SK-N-SH (cell line): ENCODE data around the gene OST4. TPM values are rescaled to one million over a fixed set of nuclear protein-coding genes. Genes with fewer than 3 reads are reported as not detected.
A peak's percentile ranks its signal among the peaks of the same experiment; 100 is the strongest.

Experiments used
- CTCF ChIA-PET: fragments of 300-600, 350-600 bp; formaldehyde crosslinking; extraction: SDS; loops from one replicate; lab custom pipeline; 2021; lab: Yijun Ruan, JAX
- POLR2A ChIA-PET: fragments of 350-600 bp; sonication (Branson Sonifier 250); formaldehyde crosslinking; extraction: SDS; loops from one replicate; lab custom pipeline; 2020; ENCODE audit warnings: antibody characterized with exemption, inconsistent platforms; lab: Yijun Ruan, JAX
- DNase-seq: peaks from one replicate; pipeline ENCODE4 v3.0.0; 2012
- H2AFZ ChIP-seq: fragments of 200-600 bp; sonication (generic); 2 replicates; pipeline ENCODE4 v1.8.1; 2016; ENCODE audit warnings: antibody characterized with exemption, mild to moderate bottlenecking, low read depth
- H3F3A ChIP-seq: fragments of 200-600 bp; sonication (generic); replicated peaks from 2 replicates; pipeline ENCODE3; 2016; ENCODE audit warnings: antibody characterized with exemption, mild to moderate bottlenecking; ENCODE audit not compliant: insufficient read depth
- H3K27ac ChIP-seq, 2 experiments: fragments of 200-500 bp in 1 of 2; fragments of 200-600 bp in 1 of 2; sonication (Bioruptor generic) in 1 of 2; sonication (generic), shearing (Covaris generic) in 1 of 2; 2 replicates each; pipeline versions ENCODE4 v1.5.1 to v1.6.1; 2014 to 2016; ENCODE audit warnings: low read depth in 2 of 2, inconsistent platforms in 1 of 2, low read length in 1 of 2, mild to moderate bottlenecking in 1 of 2, mixed read lengths in 1 of 2
- H3K27me3 ChIP-seq: fragments of 200-600 bp; sonication (generic), shearing (Covaris generic); 2 replicates; pipeline ENCODE4 v1.6.1; 2016; ENCODE audit warnings: mixed run types; ENCODE audit not compliant: insufficient read depth
- H3K36me3 ChIP-seq, 2 experiments: fragments of 200-500 bp in 1 of 2; fragments of 200-600 bp in 1 of 2; sonication (Bioruptor generic) in 1 of 2; sonication (generic) in 1 of 2; replicated peaks in 1 of 2; 2 replicates each; pipeline versions ENCODE3 to v1.5.1; 2014 to 2016; ENCODE audit warnings: low read length in 1 of 2, mild to moderate bottlenecking in 1 of 2; ENCODE audit not compliant: insufficient read depth in 2 of 2, control insufficient read depth in 1 of 2
- H3K4me1 ChIP-seq, 2 experiments: fragments of 200-500 bp in 1 of 2; fragments of 200-600 bp in 1 of 2; sonication (Bioruptor generic) in 1 of 2; sonication (generic), shearing (Covaris generic) in 1 of 2; 2 replicates each; pipeline versions ENCODE4 v1.5.1 to v1.6.1; 2014 to 2016; ENCODE audit warnings: low read depth in 1 of 2, low read length in 1 of 2, mixed run types in 1 of 2; ENCODE audit not compliant: insufficient read depth in 2 of 2, control insufficient read depth in 1 of 2
- H3K4me2 ChIP-seq: fragments of 200-600 bp; sonication (generic), shearing (Covaris generic); 2 replicates; pipeline ENCODE4 v1.6.1; 2017; ENCODE audit warnings: mixed run types
- H3K4me3 ChIP-seq, 2 experiments: fragments of 200-500 bp in 1 of 2; fragments of 200-600 bp in 1 of 2; sonication (Bioruptor generic) in 1 of 2; sonication (generic), shearing (Covaris generic) in 1 of 2; 2 replicates each; pipeline versions ENCODE4 v1.5.1 to v1.8.1; 2014 to 2016; ENCODE audit warnings: low read depth in 2 of 2, inconsistent platforms in 1 of 2, low read length in 1 of 2, mild to moderate bottlenecking in 1 of 2, mixed read lengths in 1 of 2, moderate library complexity in 1 of 2
- H3K79me2 ChIP-seq: fragments of 200-600 bp; sonication (generic); 2 replicates; pipeline ENCODE4 v1.8.1; 2017; ENCODE audit warnings: mild to moderate bottlenecking; ENCODE audit not compliant: insufficient read depth
- H3K9ac ChIP-seq: fragments of 200-600 bp; sonication (generic); 2 replicates; pipeline ENCODE4 v1.6.1; 2017; ENCODE audit warnings: mixed run types
- H3K9me2 ChIP-seq: fragments of 200-600 bp; sonication (generic); 2 replicates; pipeline ENCODE4 v1.6.1; 2017; ENCODE audit warnings: mixed run types
- H3K9me3 ChIP-seq: fragments of 200-600 bp; sonication (generic); 2 replicates; pipeline ENCODE4 v1.6.1; 2017; ENCODE audit warnings: mixed run types, mild to moderate bottlenecking, moderate library complexity
- H4K20me1 ChIP-seq: fragments of 200-600 bp; sonication (generic); 2 replicates; pipeline ENCODE4 v1.6.1; 2017; ENCODE audit warnings: mild to moderate bottlenecking, mixed run types; ENCODE audit not compliant: insufficient read depth
- CHD2 ChIP-seq: fragments of 150-350 bp; IDR thresholded peaks from 2 replicates; pipeline ENCODE4 v1.6.1; 2018; ENCODE audit warnings: low read length; ENCODE audit not compliant: partially characterized antibody
- EP300 ChIP-seq, 2 experiments: IDR thresholded peaks; 2 replicates each; pipeline versions ENCODE4 v1.4.0 to v1.6.1; 2012; ENCODE audit warnings: borderline replicate concordance in 1 of 2, low read depth in 1 of 2, low read length in 1 of 2
- EZH2phosphoT487 ChIP-seq: fragments of 200-600 bp; sonication (generic); IDR thresholded peaks from 2 replicates; pipeline ENCODE4 v1.6.1; 2017; ENCODE audit warnings: low read depth, mixed run types, mild to moderate bottlenecking, antibody characterized with exemption, moderate library complexity, borderline replicate concordance
- FOSL2 ChIP-seq: IDR thresholded peaks from 2 replicates; pipeline ENCODE4 v1.4.0; 2012; ENCODE audit warnings: low read depth, mild to moderate bottlenecking, moderate library complexity, borderline replicate concordance
- FOXM1 ChIP-seq: IDR thresholded peaks from 2 replicates; pipeline ENCODE4 v1.4.0; 2012; ENCODE audit warnings: low read depth, mild to moderate bottlenecking
- GABPA ChIP-seq: IDR thresholded peaks from 2 replicates; pipeline ENCODE4 v1.4.0; 2012; ENCODE audit warnings: low read depth, mild to moderate bottlenecking
- GATA2 ChIP-seq: sonication (generic); formaldehyde crosslinking; IDR thresholded peaks from 2 replicates; pipeline ENCODE4 v1.5.0; 2020; ENCODE audit warnings: mild to moderate bottlenecking, missing genetic modification reagents
- MXI1 ChIP-seq: IDR thresholded peaks from 2 replicates; pipeline ENCODE4 v1.6.1; 2012; ENCODE audit warnings: mild to moderate bottlenecking, low read depth, low read length, improper control_type of control experiment
- NRF1 ChIP-seq: IDR thresholded peaks from 2 replicates; pipeline ENCODE4 v1.6.1; 2012; ENCODE audit warnings: low read depth, mild to moderate bottlenecking, low read length
- RAD21 ChIP-seq: IDR thresholded peaks from 2 replicates; pipeline ENCODE4 v1.6.1; 2012; ENCODE audit warnings: mild to moderate bottlenecking, low read length
- RCOR1 ChIP-seq: fragments of 150-350 bp; IDR thresholded peaks from 2 replicates; pipeline ENCODE4 v1.6.1; 2017; ENCODE audit warnings: antibody characterized with exemption, low read length
- RFX5 ChIP-seq: IDR thresholded peaks from 2 replicates; pipeline ENCODE4 v1.6.1; 2012; ENCODE audit warnings: mild to moderate bottlenecking, improper control_type of control experiment, low read length
- RXRA ChIP-seq: IDR thresholded peaks from 2 replicates; pipeline ENCODE4 v1.4.0; 2012; ENCODE audit warnings: low read depth, mild to moderate bottlenecking, borderline replicate concordance
- SMC3 ChIP-seq: IDR thresholded peaks from 2 replicates; pipeline ENCODE4 v1.6.1; 2012; ENCODE audit warnings: low read depth, low read length, improper control_type of control experiment
- TEAD4 ChIP-seq: IDR thresholded peaks from 2 replicates; pipeline ENCODE4 v1.4.0; 2012; ENCODE audit warnings: mild to moderate bottlenecking, borderline replicate concordance; ENCODE audit not compliant: insufficient read depth
- WGBS: methylation state at CpG from one replicate; pipeline ENCODE4 v1.1.6; 2017; ENCODE audit warnings: low lambda C conversion rate; 5-methylcytosine and 5-hydroxymethylcytosine counted together
- polyA plus RNA-seq, 3 experiments: library from polyadenylated mRNA; depleted of rRNA; stranded (reverse); fragments of >200 nt; gene quantifications; 2 replicates each; pipeline ENCODE4 v1.2.3, GENCODE V29; 2012
- TF ChIP-seq, protein P1 (sequence below): IDR thresholded peaks from 2 replicates; pipeline ENCODE4; 2012
- TF ChIP-seq, protein P2 (sequence below): fragments of 200-600 bp; sonication (generic); IDR thresholded peaks from 2 replicates; pipeline ENCODE4 v1.6.1; 2017; ENCODE audit warnings: antibody characterized with exemption, mild to moderate bottlenecking, moderate library complexity

Gene OST4
- polyA plus RNA-seq, 1 of the 3 experiments (the other 2 are of a cell fraction) = 1,851 TPM

DNA sequence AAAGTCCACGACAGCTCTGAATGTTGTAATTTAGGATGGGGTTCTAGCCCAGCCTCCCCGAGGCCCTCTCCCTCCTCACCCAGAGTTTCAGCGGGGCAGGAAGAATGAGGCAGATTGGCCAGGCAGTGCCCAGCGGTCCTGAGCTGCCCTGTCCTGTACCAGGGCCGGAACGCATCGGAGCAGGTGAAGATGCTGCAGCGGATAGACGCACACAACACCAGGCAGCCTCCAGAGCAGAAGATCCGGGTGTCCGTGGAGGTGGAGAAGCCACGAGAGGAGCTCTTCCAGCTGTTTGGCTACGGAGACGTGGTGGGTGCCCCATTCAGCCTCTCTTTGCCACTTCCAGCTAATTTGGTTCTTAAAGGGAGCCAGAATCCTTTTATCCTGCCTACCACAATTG is 25.9 kb upstream of the OST4 start:
- Histone ChIP-seq H3K79me2 (no peaks in the 10 kb centered on the region), H3K9me3 (no peaks in the 10 kb centered on the region), H3K27ac (peak overlapping the region in 1 of 2 experiments; percentile 92; a peak in 1 of 4 replicates), H3K36me3 (no peaks in the 10 kb centered on the region), H3F3A (no peaks in the 10 kb centered on the region), H3K4me1 (peaks cover 4 to 21% of the 10 kb centered on the region in 2 experiments; a peak in 2 of 4 replicates), H3K4me2 (no peak overlapping the region), H3K9me2 (no peaks in the 10 kb centered on the region), H3K9ac (no peak overlapping the region), H3K4me3 (no peak overlapping the region), H3K27me3 (no peaks in the 10 kb centered on the region), H2AFZ (no peak overlapping the region), H4K20me1 (no peaks in the 10 kb centered on the region)
- POLR2A ChIA-PET = interaction anchor here (0.6 to 2.6 kb wide), 4 partner anchors 10 to 263 kb away, joined by 3 to 14 read pairs (median 3); partner anchors contain the start of genes KHK and UCN
- CTCF ChIA-PET = interaction anchor here (0.8 to 14.2 kb wide), 26 partner anchors 11 to 251 kb away, joined by 3 to 169 read pairs (median 8); partner anchors contain the start of genes ABHD1, CGREF1, EMILIN1 and KHK
- WGBS = 89% methylated on average over 14 of the region's 14 CpGs
- TF ChIP-seq TEAD4 = no peak
- no peak for TF ChIP-seq FOXM1
- TF ChIP-seq GATA2 (CRISPR knock-in tag) = no peak
- no peak for TF ChIP-seq EP300 (IDR thresholded peaks at IDR 0.05; ENCODE audit: borderline replicate concordance in 1 of 2, low read depth in 1 of 2, low read length in 1 of 2)
- TF ChIP-seq EZH2phosphoT487 = no peak
- TF ChIP-seq GABPA = no peak
- no peak for TF ChIP-seq RAD21
- TF ChIP-seq, protein P1, sequence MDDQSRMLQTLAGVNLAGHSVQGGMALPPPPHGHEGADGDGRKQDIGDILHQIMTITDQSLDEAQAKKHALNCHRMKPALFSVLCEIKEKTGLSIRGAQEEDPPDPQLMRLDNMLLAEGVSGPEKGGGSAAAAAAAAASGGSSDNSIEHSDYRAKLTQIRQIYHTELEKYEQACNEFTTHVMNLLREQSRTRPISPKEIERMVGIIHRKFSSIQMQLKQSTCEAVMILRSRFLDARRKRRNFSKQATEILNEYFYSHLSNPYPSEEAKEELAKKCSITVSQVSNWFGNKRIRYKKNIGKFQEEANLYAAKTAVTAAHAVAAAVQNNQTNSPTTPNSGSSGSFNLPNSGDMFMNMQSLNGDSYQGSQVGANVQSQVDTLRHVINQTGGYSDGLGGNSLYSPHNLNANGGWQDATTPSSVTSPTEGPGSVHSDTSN = no peak
- TF ChIP-seq SMC3 = no peak
- no peak for TF ChIP-seq RFX5
- no peak for TF ChIP-seq CHD2
- TF ChIP-seq RCOR1 = no peak
- TF ChIP-seq MXI1 = no peak
- TF ChIP-seq, protein P2, sequence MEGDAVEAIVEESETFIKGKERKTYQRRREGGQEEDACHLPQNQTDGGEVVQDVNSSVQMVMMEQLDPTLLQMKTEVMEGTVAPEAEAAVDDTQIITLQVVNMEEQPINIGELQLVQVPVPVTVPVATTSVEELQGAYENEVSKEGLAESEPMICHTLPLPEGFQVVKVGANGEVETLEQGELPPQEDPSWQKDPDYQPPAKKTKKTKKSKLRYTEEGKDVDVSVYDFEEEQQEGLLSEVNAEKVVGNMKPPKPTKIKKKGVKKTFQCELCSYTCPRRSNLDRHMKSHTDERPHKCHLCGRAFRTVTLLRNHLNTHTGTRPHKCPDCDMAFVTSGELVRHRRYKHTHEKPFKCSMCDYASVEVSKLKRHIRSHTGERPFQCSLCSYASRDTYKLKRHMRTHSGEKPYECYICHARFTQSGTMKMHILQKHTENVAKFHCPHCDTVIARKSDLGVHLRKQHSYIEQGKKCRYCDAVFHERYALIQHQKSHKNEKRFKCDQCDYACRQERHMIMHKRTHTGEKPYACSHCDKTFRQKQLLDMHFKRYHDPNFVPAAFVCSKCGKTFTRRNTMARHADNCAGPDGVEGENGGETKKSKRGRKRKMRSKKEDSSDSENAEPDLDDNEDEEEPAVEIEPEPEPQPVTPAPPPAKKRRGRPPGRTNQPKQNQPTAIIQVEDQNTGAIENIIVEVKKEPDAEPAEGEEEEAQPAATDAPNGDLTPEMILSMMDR = no peak
- no peak for TF ChIP-seq NRF1
- no peak for TF ChIP-seq FOSL2
- TF ChIP-seq RXRA = no peak
- no peak for DNase-seq
